ENCODE data around the gene SCNN1G. TPM values are rescaled to one million over a fixed set of nuclear protein-coding genes. Genes with fewer than 3 reads are reported as not detected.

SCNN1G gene
- total and polyA plus RNA-seq, 12 donors: 0.03 to 0.30 (median 0.09) TPM; not detected in 8

GRCh38 chr16:23152386-23153178, 30.0 kb upstream of the SCNN1G start:
- no peak for DNase-seq
- intact Hi-C loops (cut with DNase I): no loop called here
- 79 to 84% methylated on average over 12 of the region's 12 CpGs for WGBS, 2 donors
- Histone ChIP-seq H3K27me3 (peaks cover 0 to 15% (median 0%) of the 10 kb centered on the region in 7 donors), H3K4me3 (no peak overlapping the region), H3K27ac (no peak overlapping the region), H3K9me3 (no peaks in the 10 kb centered on the region), H3K4me1 (peaks cover 0 to 17% (median 14%) of the 10 kb centered on the region in 9 donors), H3K36me3 (no peaks in the 10 kb centered on the region)
- TF ChIP-seq, protein P1, sequence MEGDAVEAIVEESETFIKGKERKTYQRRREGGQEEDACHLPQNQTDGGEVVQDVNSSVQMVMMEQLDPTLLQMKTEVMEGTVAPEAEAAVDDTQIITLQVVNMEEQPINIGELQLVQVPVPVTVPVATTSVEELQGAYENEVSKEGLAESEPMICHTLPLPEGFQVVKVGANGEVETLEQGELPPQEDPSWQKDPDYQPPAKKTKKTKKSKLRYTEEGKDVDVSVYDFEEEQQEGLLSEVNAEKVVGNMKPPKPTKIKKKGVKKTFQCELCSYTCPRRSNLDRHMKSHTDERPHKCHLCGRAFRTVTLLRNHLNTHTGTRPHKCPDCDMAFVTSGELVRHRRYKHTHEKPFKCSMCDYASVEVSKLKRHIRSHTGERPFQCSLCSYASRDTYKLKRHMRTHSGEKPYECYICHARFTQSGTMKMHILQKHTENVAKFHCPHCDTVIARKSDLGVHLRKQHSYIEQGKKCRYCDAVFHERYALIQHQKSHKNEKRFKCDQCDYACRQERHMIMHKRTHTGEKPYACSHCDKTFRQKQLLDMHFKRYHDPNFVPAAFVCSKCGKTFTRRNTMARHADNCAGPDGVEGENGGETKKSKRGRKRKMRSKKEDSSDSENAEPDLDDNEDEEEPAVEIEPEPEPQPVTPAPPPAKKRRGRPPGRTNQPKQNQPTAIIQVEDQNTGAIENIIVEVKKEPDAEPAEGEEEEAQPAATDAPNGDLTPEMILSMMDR (IDR thresholded peaks at IDR 0.05): no peak
- ATAC-seq: no peak

DNA sequence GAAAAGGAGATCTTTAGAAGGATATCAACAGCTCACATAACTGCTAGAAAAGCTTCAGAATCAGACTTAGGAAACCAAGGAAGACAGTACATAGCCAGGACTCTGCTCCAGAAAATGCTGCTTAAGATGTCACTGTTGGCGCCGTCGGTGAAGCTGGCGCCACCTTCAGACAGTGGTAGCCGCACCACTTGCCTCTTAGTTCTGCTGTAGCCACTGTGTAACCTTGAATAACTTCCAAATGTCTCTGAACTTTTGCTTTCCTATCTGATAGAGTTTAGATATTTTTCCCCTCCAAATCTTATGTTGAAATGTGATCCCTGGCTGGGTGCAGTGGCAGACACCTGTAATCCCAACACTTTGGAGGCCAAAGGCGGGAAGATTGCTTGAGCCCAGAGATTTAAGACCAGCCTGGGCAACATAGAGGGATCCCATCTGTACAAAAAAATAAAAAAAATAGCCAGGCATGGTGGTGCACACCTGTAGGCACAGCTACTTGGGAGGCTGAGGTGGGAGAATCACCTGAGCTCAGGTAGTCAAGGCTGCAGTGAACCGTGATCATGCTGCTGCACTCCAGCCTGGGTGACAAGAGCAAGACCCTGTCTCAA, 27.0 kb upstream of the SCNN1G start:
- Histone ChIP-seq H3K4me3 (no peak overlapping the region), H3K4me1 (no peaks in the 10 kb centered on the region), H3K27ac (no peak overlapping the region), H3K36me3 (no peaks in the 10 kb centered on the region), H3K27me3 (peaks cover 0 to 15% (median 0%) of the 10 kb centered on the region in 7 donors), H3K9me3 (no peaks in the 10 kb centered on the region)
- TF ChIP-seq, protein P1 (IDR thresholded peaks at IDR 0.05): peak in 6 of 9 donors; percentile 26 to 52 (median 43)
- peak in 3 of 8 donors; percentile 49 to 70 (median 59) for ATAC-seq
- intact Hi-C loops (cut with DNase I): no loop called here
- no peak for DNase-seq
- 32 to 33% methylated on average over 7 of the region's 7 CpGs for WGBS, 2 donors

GRCh38 chr16:23156110-23156509, 26.4 kb upstream of the SCNN1G start:
- Histone ChIP-seq H3K4me3 (no peak overlapping the region), H3K4me1 (no peaks in the 10 kb centered on the region), H3K36me3 (no peaks in the 10 kb centered on the region), H3K9me3 (no peaks in the 10 kb centered on the region), H3K27ac (no peak overlapping the region), H3K27me3 (peaks cover 0 to 15% (median 0%) of the 10 kb centered on the region in 7 donors)
- intact Hi-C loops (cut with DNase I): no loop called here
- DNase-seq (no peak), ATAC-seq (no peak)
- 73 to 88% methylated on average over 3 of the region's 3 CpGs for WGBS, 2 donors
- TF ChIP-seq, protein P1 (IDR thresholded peaks at IDR 0.05): no peak

GRCh38 chr16:23156946-23157460, 25.5 kb upstream of the SCNN1G start:
- ATAC-seq (no peak), DNase-seq (no peak)
- 47 to 74% methylated on average over 1 of the region's 1 CpG for WGBS, 2 donors
- no peak overlapping the region for H3K4me3 ChIP-seq
- no peak overlapping the region for H3K27ac ChIP-seq
- H3K9me3 ChIP-seq: no peaks in the 10 kb centered on the region
- TF ChIP-seq, protein P1 (IDR thresholded peaks at IDR 0.05): no peak
- H3K36me3 ChIP-seq: no peaks in the 10 kb centered on the region
- intact Hi-C loops (cut with DNase I): no loop called here
- no peaks in the 10 kb centered on the region for H3K4me1 ChIP-seq
- peaks cover 0 to 15% (median 0%) of the 10 kb centered on the region in 7 donors for H3K27me3 ChIP-seq
